AG04449 (cell line): ENCODE results near the gene DLX2.
A peak's percentile ranks its signal among the peaks of the same experiment; 100 is the strongest.

Experiments used
- CTCF ChIA-PET: fragments of 350-600 bp; formaldehyde crosslinking; extraction: SDS; loops from one replicate; lab custom pipeline; 2021; ENCODE audit warnings: antibody characterized with exemption; lab: Yijun Ruan, JAX
- POLR2A ChIA-PET: fragments of 400-600, 350-600 bp; formaldehyde crosslinking; extraction: SDS; loops from one replicate; lab custom pipeline; 2020; ENCODE audit warnings: antibody characterized with exemption, inconsistent platforms; lab: Yijun Ruan, JAX
- DNase-seq: peaks from one replicate; pipeline ENCODE4 v3.0.0-alpha.2; 2010; ENCODE audit warnings: low read depth, low spot score
- H3K4me3 ChIP-seq: 2 replicates; pipeline ENCODE4 v1.5.1; 2011; ENCODE audit warnings: low read depth, mild to moderate bottlenecking, control low read depth, low read length
- CTCF ChIP-seq: IDR thresholded peaks from one replicate; pipeline ENCODE4 v1.5.1; 2011; ENCODE audit warnings: mild to moderate bottlenecking, moderate library complexity, low read length, control low read depth, inconsistent platforms; ENCODE audit not compliant: insufficient read depth; ENCODE audit errors: missing control alignments

Gene DLX2

DNA sequence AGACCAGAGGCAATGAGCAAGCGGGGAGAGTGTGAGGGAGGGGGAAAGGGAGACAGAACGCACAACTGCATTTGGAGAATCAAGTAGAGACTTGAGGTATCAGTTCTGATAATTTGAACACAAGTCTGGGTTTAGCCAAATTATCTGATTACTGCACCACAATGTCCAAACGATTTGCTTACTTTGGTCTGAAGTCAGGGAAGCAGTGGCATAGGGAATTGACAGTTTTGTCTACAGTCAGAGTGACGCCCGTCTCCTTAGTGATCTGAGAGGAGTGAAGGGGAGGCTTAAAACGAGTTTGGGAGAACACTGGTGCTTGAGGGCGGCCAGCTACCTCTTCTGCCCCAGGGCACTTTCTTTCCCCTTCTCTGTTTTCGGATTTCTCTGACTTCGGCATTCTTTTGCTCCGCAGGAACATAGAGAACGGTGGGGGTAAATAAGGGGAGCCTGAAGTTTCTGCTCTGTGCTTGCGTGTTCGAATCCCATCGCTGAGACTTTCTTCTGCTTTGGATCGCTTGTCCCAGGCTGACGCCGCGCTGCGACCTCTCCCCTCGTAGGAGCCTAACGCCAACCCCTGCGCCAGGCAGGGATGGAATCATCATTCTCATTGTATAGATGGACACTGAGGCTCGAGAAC is 2.9 kb upstream of the DLX2 start:
- ChIA-PET POLR2A (interaction anchor here (0.9 kb wide), 1 partner anchor 22 kb away, joined by 3 read pairs; no protein-coding TSS in a partner anchor), CTCF (interaction anchor here (0.7 to 18.1 kb wide), 32 partner anchors 12 to 533 kb away, joined by 3 to 355 read pairs (median 9); partner anchors contain the start of genes HAT1 and SLC25A12)
- DNase-seq: no peak
- H3K4me3 ChIP-seq: peak overlapping the region; percentile 60
- no peak for TF ChIP-seq CTCF

DNA sequence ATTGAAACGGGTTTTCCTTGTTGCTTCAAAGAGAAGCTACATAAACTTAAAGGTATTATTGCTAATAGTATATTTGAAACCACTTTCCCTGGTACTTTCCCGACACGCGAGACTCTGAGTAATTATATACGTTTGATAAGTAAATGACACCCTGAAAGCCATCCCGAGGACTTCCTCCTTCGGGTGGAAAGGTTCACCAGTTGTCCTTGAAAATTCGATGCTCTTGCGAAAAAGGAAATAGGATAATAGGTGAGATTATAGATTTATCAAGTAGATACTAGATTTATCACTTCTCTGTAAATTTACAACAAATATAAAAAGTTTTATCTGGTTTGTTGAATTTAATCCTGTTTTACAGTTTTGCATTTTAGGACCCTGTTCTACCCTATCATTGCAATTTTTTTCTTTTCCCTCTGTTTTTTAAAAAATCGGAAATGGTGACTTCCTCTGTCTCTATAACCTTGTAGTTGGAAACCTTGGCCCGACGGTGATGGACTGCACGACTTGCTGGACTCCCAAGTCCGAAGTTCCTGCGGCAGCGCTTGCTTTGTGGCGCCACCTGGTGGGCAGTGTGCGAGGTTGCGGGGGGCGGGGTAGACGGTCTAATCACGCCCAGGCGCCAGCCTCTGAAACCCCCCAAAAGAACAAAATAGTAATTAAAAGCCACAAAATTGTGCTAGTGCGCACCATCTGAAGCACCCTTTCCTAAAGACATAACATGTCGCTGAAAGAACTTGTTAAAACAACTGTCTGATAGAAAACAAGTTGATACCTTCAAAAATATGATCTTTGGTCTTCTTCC is 972 bp upstream of the DLX2 start:
- ChIA-PET CTCF (interaction anchor here (0.6 to 18.1 kb wide), 40 partner anchors 8 to 531 kb away, joined by 3 to 355 read pairs (median 4); partner anchors contain the start of genes HAT1 and SLC25A12), POLR2A (interaction anchor here (0.6 to 5.0 kb wide), 6 partner anchors 10 to 290 kb away, joined by 3 to 76 read pairs (median 3); partner anchors contain the start of genes DLX1 and SLC25A12)
- peak overlapping the region; percentile 9 for H3K4me3 ChIP-seq
- no peak for DNase-seq
- TF ChIP-seq CTCF: peak; percentile 96

- DNase-seq: no peak
- POLR2A ChIA-PET: interaction anchor here (0.9 to 5.0 kb wide), 5 partner anchors 12 to 208 kb away, joined by 3 to 76 read pairs (median 4); partner anchors contain the start of genes DLX1 and SLC25A12
- CTCF ChIA-PET: interaction anchor here (1.2 to 18.1 kb wide), 11 partner anchors 10 to 399 kb away, joined by 3 to 355 read pairs (median 11); no protein-coding TSS in a partner anchor
- H3K4me3 ChIP-seq: peak overlapping the region; percentile 81
- TF ChIP-seq CTCF: no peak
These were observed 794 bp downstream of the DLX2 start for GRCh38 chr2:172101821-172102390.

- no peak for DNase-seq
- peak; percentile 18 for TF ChIP-seq CTCF
- CTCF ChIA-PET: interaction anchor here (1.4 to 18.1 kb wide), 8 partner anchors 9 to 398 kb away, joined by 3 to 355 read pairs (median 15); no protein-coding TSS in a partner anchor
- H3K4me3 ChIP-seq: peak overlapping the region; percentile 81
- POLR2A ChIA-PET: interaction anchor here (0.6 to 5.0 kb wide), 6 partner anchors 9 to 393 kb away, joined by 3 to 76 read pairs (median 4); partner anchors contain the start of genes DLX1 and SLC25A12
These were observed 1.5 kb downstream of the DLX2 start for GRCh38 chr2:172100935-172101820.
